ENCODE measurements around the gene RPS6KB1.

DNA sequence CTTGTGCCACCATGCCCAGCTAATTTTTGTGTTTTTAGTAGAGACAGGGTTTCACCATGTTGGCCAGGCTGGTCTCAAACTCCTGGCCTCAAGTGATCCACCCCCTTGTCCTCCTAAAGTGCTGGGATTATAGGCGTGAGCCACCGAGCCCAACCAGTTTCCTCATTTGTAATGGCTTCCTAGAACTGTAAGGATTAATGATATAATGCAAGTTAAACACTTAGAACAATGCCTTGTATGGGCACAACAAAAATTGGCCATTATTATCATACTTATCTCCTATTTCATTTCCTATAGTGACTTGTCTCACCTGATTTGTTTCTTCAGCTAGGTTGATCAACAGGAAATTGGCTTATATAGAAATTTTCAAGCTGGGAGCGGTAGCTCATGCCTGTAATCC is 14.3 kb upstream of the RPS6KB1 start:
- TF ChIP-seq, protein P1, sequence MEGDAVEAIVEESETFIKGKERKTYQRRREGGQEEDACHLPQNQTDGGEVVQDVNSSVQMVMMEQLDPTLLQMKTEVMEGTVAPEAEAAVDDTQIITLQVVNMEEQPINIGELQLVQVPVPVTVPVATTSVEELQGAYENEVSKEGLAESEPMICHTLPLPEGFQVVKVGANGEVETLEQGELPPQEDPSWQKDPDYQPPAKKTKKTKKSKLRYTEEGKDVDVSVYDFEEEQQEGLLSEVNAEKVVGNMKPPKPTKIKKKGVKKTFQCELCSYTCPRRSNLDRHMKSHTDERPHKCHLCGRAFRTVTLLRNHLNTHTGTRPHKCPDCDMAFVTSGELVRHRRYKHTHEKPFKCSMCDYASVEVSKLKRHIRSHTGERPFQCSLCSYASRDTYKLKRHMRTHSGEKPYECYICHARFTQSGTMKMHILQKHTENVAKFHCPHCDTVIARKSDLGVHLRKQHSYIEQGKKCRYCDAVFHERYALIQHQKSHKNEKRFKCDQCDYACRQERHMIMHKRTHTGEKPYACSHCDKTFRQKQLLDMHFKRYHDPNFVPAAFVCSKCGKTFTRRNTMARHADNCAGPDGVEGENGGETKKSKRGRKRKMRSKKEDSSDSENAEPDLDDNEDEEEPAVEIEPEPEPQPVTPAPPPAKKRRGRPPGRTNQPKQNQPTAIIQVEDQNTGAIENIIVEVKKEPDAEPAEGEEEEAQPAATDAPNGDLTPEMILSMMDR (IDR thresholded peaks at IDR 0.05) = no peak
- no peak for TF ChIP-seq ZFX (IDR thresholded peaks at IDR 0.05; ENCODE audit: borderline replicate concordance)

Measured in 22Rv1 (cell line).